WTC11 (cell line): Measurements from ENCODE around the gene F8. TPM values are rescaled to one million over a fixed set of nuclear protein-coding genes. Genes with fewer than 3 reads are reported as not detected.

ENCODE experiments used
- ATAC-seq: fragments of 200-7000 bp; cut with Tn5 transposase; 2 replicates; pipeline ENCODE4 v1.10.0; 2021; ENCODE audit warnings: mild to moderate bottlenecking, moderate library complexity
- CTCF ChIA-PET: fragments of 300-600 bp; sonication (Branson Sonifier 250); formaldehyde crosslinking; loops from one replicate; lab custom pipeline; 2021; ENCODE audit warnings: antibody characterized with exemption; lab: Charles Lee
- POLR2A ChIA-PET: fragments of 350-600 bp; sonication (Branson Sonifier 250); formaldehyde crosslinking; loops from one replicate; lab custom pipeline; 2021; ENCODE audit warnings: antibody characterized with exemption; lab: Charles Lee
- DNase-seq: peaks from one replicate; pipeline ENCODE4 v3.0.0; 2021; ENCODE audit warnings: low spot score
- H3K27ac Mint-ChIP-seq: 2 replicates; pipeline ENCODE4 v1.8.0; 2021; ENCODE audit warnings: mixed read lengths
- H3K27me3 Mint-ChIP-seq: 2 replicates; pipeline ENCODE4 v1.8.0; 2021; ENCODE audit warnings: low read depth, mild to moderate bottlenecking, moderate library complexity, mixed read lengths
- H3K36me3 Mint-ChIP-seq: 2 replicates; pipeline ENCODE4 v1.8.0; 2021; ENCODE audit warnings: mixed read lengths
- H3K4me1 Mint-ChIP-seq: 2 replicates; pipeline ENCODE4 v1.8.0; 2022; ENCODE audit warnings: mixed read lengths
- H3K4me3 Mint-ChIP-seq: 2 replicates; pipeline ENCODE4 v1.8.0; 2021; ENCODE audit warnings: mild to moderate bottlenecking, moderate library complexity, mixed read lengths
- H3K9me3 Mint-ChIP-seq: 2 replicates; pipeline ENCODE4 v1.8.0; 2021; ENCODE audit warnings: mixed read lengths
- ATF1 ChIP-seq: sonication (generic); formaldehyde crosslinking; IDR thresholded peaks from 2 replicates; pipeline ENCODE4 v1.8.1; 2023; ENCODE audit warnings: mild to moderate bottlenecking, moderate library complexity, missing genetic modification reagents
- CBFB ChIP-seq: sonication (generic); formaldehyde crosslinking; IDR thresholded peaks from 2 replicates; pipeline ENCODE4 v1.8.1; 2022; ENCODE audit warnings: mild to moderate bottlenecking, low read depth, missing genetic modification reagents
- GABPB1 ChIP-seq: sonication (generic); formaldehyde crosslinking; IDR thresholded peaks from 2 replicates; pipeline ENCODE4 v1.8.1; 2023; ENCODE audit warnings: mild to moderate bottlenecking, missing genetic modification reagents
- GTF2I ChIP-seq: fragments of 250-450 bp; sonication (Bioruptor Pico); conservative IDR thresholded peaks from 2 replicates; pipeline ENCODE4 v1.4.0; 2021; ENCODE audit warnings: mild to moderate bottlenecking
- IRF2 ChIP-seq: sonication (generic); formaldehyde crosslinking; IDR thresholded peaks from 2 replicates; pipeline ENCODE4 v1.8.0; 2022; ENCODE audit warnings: low read depth, missing genetic modification reagents, borderline replicate concordance
- JUN ChIP-seq: sonication (generic); formaldehyde crosslinking; IDR thresholded peaks from 2 replicates; pipeline ENCODE4 v1.8.0; 2023; ENCODE audit warnings: mild to moderate bottlenecking, missing genetic modification reagents
- KAT7 ChIP-seq: sonication (generic); formaldehyde crosslinking; IDR thresholded peaks from 2 replicates; pipeline ENCODE4 v1.8.1; 2023; ENCODE audit warnings: missing genetic modification reagents, mild to moderate bottlenecking, borderline replicate concordance
- NFE2L1 ChIP-seq: sonication (generic); formaldehyde crosslinking; IDR thresholded peaks from 2 replicates; pipeline ENCODE4 v1.8.1; 2023; ENCODE audit warnings: missing genetic modification reagents
- SMAD4 ChIP-seq: sonication (generic); formaldehyde crosslinking; IDR thresholded peaks from 2 replicates; pipeline ENCODE4 v1.8.0; 2022; ENCODE audit warnings: mild to moderate bottlenecking, missing genetic modification reagents
- SP1 ChIP-seq: sonication (generic); formaldehyde crosslinking; conservative IDR thresholded peaks from 2 replicates; pipeline ENCODE4 v1.8.1; 2022; ENCODE audit warnings: missing genetic modification reagents
- STAT6 ChIP-seq: sonication (generic); formaldehyde crosslinking; conservative IDR thresholded peaks from 2 replicates; pipeline ENCODE4 v1.8.1; 2023; ENCODE audit warnings: mild to moderate bottlenecking, low read depth, missing genetic modification reagents, moderate library complexity
- TP53 ChIP-seq: sonication (generic); formaldehyde crosslinking; IDR thresholded peaks from 2 replicates; pipeline ENCODE4 v1.8.1; 2023; ENCODE audit warnings: mild to moderate bottlenecking, missing genetic modification reagents
- ZNF138 ChIP-seq: sonication (generic); formaldehyde crosslinking; conservative IDR thresholded peaks from 2 replicates; pipeline ENCODE4 v1.8.1; 2022; ENCODE audit warnings: mild to moderate bottlenecking, moderate library complexity, missing genetic modification reagents
- ZNF219 ChIP-seq: sonication (generic); formaldehyde crosslinking; IDR thresholded peaks from 2 replicates; pipeline ENCODE4 v1.8.0; 2023; ENCODE audit warnings: missing genetic modification reagents, mild to moderate bottlenecking, borderline replicate concordance
- ZNF396 ChIP-seq: fragments of 250-450 bp; sonication (Bioruptor Pico); IDR thresholded peaks from 2 replicates; pipeline ENCODE4 v1.8.0; 2021; ENCODE audit warnings: mild to moderate bottlenecking, moderate library complexity, borderline replicate concordance
- ZNF416 ChIP-seq: fragments of 250-450 bp; sonication (Bioruptor Pico); IDR thresholded peaks from 2 replicates; pipeline ENCODE4 v1.9.0; 2021; ENCODE audit warnings: mild to moderate bottlenecking, inconsistent platforms
- total RNA-seq: library from RNA; stranded (reverse); gene quantifications from 3 replicates; pipeline ENCODE4 v1.2.3, GENCODE V29; 2021
- TF ChIP-seq, protein P1 (sequence below): sonication (generic); formaldehyde crosslinking; IDR thresholded peaks from 2 replicates; pipeline ENCODE4 v1.8.1; 2022; ENCODE audit warnings: mild to moderate bottlenecking, missing genetic modification reagents, moderate library complexity, borderline replicate concordance
- TF ChIP-seq, protein P2 (sequence below): sonication (generic); formaldehyde crosslinking; IDR thresholded peaks from 2 replicates; pipeline ENCODE4 v1.8.0; 2022; ENCODE audit warnings: mild to moderate bottlenecking, missing genetic modification reagents
- TF ChIP-seq, protein P3 (sequence below): sonication (generic); formaldehyde crosslinking; IDR thresholded peaks from 2 replicates; pipeline ENCODE4 v1.8.1; 2023; ENCODE audit warnings: mild to moderate bottlenecking, missing genetic modification reagents, moderate library complexity
- TF ChIP-seq, protein P4 (sequence below): fragments of 250-450 bp; sonication (Bioruptor Pico); conservative IDR thresholded peaks from 2 replicates; pipeline ENCODE4 v1.9.0; 2021; ENCODE audit warnings: mild to moderate bottlenecking
- TF ChIP-seq, protein P5 (sequence below): fragments of 250-450 bp; sonication (Bioruptor Pico); IDR thresholded peaks from 2 replicates; pipeline ENCODE4 v1.9.0; 2021; ENCODE audit warnings: mild to moderate bottlenecking, borderline replicate concordance

The F8 gene
- total RNA-seq, 1 experiment from 2014 or later: 1.6 TPM

- ChIA-PET POLR2A (no interaction called here), CTCF (no interaction called here)
- Mint-ChIP-seq H3K4me3 (no peak overlapping the region), H3K27ac (no peak overlapping the region), H3K36me3 (peaks cover 10% of the 10 kb centered on the region), H3K27me3 (no peaks in the 10 kb centered on the region), H3K9me3 (peaks cover 14% of the 10 kb centered on the region), H3K4me1 (peaks cover 24% of the 10 kb centered on the region)
- ATAC-seq (no peak), DNase-seq (no peak)
- TF ChIP-seq, protein P1, sequence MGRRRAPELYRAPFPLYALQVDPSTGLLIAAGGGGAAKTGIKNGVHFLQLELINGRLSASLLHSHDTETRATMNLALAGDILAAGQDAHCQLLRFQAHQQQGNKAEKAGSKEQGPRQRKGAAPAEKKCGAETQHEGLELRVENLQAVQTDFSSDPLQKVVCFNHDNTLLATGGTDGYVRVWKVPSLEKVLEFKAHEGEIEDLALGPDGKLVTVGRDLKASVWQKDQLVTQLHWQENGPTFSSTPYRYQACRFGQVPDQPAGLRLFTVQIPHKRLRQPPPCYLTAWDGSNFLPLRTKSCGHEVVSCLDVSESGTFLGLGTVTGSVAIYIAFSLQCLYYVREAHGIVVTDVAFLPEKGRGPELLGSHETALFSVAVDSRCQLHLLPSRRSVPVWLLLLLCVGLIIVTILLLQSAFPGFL (CRISPR knock-in tag): no peak
- TF ChIP-seq ZNF396 (CRISPR knock-in tag) (no peak), GTF2I (no peak), ZNF219 (CRISPR knock-in tag) (no peak), ATF1 (CRISPR knock-in tag) (no peak), KAT7 (no peak), CBFB (CRISPR knock-in tag) (no peak), GABPB1 (CRISPR knock-in tag) (no peak), SP1 (CRISPR knock-in tag) (no peak)
- TF ChIP-seq, protein P2, sequence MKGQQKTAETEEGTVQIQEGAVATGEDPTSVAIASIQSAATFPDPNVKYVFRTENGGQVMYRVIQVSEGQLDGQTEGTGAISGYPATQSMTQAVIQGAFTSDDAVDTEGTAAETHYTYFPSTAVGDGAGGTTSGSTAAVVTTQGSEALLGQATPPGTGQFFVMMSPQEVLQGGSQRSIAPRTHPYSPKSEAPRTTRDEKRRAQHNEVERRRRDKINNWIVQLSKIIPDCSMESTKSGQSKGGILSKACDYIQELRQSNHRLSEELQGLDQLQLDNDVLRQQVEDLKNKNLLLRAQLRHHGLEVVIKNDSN (CRISPR knock-in tag): no peak
- TF ChIP-seq, protein P3, sequence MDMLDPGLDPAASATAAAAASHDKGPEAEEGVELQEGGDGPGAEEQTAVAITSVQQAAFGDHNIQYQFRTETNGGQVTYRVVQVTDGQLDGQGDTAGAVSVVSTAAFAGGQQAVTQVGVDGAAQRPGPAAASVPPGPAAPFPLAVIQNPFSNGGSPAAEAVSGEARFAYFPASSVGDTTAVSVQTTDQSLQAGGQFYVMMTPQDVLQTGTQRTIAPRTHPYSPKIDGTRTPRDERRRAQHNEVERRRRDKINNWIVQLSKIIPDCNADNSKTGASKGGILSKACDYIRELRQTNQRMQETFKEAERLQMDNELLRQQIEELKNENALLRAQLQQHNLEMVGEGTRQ (CRISPR knock-in tag): no peak
- TF ChIP-seq, protein P4, sequence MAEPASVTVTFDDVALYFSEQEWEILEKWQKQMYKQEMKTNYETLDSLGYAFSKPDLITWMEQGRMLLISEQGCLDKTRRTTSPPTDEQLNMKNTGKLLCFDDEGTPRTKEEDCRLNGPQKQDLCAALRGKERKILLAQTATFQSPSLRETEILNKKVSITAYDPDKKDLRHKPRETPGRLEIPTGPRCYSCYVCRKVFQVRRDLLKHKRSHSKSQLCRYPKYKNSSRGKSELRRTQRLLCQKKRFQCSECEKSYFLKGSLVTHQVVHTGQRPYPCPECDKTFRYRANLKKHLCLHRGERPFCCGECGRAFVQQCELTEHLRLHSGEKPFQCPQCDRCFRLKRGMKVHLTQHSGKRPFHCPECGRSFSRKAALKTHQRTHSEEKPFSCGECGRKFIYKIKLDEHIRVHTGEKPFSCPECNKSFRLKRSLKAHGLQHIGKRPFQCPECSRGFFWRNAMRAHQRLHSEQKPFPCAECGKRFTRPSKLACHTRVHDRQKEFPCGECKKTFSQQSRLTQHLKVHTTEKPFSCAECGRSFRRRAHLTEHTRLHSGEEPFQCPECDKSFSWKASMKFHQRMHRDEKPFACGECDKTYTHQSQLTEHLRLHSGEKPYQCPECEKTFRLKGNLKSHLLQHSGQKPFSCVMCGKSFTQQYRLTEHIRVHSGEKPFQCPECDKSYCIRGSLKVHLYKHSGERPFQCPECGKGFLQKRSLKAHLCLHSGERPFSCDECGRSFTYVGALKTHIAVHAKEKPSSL (CRISPR knock-in tag): no peak
These were observed 208.7 kb downstream of the F8 start for GRCh38 chrX:154813801-154814200.

DNA sequence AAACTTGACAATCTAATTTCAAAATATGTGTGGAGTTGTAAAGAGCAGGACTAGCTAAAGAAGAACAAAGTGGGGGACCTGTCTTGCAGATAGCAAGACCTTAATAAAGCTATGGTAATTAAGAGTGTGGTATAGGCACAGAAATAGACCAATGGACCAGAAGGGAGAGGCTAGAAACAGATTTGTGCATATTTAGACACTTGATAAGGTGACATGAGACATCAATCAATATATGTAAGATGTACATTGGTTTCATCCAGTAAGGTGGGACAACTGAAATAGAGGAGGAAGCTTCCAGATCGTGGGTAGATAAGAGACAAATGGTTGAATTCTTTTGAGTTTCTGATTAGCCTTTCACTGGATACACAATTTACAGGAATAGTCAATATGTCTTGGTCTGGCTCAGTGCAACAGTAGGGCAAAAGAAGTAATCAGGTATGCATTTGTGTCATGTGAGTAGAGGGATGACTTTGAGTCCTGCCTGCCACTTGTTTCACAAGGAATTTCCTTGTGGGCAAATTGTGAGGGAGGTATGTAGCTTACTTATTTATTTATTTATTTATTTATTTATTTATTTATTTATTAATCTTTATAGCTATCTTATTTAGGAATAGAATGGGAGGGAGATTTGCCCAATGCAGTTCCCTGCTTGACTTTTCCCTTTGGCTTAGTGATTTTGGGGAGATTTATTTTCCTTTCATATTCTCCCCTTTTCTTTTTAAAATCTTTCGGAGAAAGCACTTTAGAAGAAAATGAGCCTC lies 210.0 kb downstream of the F8 start:
- DNase-seq (no peak), ATAC-seq (no peak)
- Mint-ChIP-seq H3K36me3 (peaks cover 15% of the 10 kb centered on the region), H3K4me3 (no peak overlapping the region), H3K4me1 (peaks cover 22% of the 10 kb centered on the region), H3K9me3 (peaks cover 27% of the 10 kb centered on the region), H3K27me3 (peaks cover 9% of the 10 kb centered on the region; the same call in 1 of the 2 replicates), H3K27ac (no peak overlapping the region)
- ChIA-PET POLR2A (no interaction called here), CTCF (no interaction called here)
- TF ChIP-seq, protein P5, sequence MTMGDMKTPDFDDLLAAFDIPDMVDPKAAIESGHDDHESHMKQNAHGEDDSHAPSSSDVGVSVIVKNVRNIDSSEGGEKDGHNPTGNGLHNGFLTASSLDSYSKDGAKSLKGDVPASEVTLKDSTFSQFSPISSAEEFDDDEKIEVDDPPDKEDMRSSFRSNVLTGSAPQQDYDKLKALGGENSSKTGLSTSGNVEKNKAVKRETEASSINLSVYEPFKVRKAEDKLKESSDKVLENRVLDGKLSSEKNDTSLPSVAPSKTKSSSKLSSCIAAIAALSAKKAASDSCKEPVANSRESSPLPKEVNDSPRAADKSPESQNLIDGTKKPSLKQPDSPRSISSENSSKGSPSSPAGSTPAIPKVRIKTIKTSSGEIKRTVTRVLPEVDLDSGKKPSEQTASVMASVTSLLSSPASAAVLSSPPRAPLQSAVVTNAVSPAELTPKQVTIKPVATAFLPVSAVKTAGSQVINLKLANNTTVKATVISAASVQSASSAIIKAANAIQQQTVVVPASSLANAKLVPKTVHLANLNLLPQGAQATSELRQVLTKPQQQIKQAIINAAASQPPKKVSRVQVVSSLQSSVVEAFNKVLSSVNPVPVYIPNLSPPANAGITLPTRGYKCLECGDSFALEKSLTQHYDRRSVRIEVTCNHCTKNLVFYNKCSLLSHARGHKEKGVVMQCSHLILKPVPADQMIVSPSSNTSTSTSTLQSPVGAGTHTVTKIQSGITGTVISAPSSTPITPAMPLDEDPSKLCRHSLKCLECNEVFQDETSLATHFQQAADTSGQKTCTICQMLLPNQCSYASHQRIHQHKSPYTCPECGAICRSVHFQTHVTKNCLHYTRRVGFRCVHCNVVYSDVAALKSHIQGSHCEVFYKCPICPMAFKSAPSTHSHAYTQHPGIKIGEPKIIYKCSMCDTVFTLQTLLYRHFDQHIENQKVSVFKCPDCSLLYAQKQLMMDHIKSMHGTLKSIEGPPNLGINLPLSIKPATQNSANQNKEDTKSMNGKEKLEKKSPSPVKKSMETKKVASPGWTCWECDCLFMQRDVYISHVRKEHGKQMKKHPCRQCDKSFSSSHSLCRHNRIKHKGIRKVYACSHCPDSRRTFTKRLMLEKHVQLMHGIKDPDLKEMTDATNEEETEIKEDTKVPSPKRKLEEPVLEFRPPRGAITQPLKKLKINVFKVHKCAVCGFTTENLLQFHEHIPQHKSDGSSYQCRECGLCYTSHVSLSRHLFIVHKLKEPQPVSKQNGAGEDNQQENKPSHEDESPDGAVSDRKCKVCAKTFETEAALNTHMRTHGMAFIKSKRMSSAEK (CRISPR knock-in tag): no peak
- TF ChIP-seq ZNF138 (CRISPR knock-in tag): no peak
- TF ChIP-seq TP53: no peak
- no peak for TF ChIP-seq ZNF416 (CRISPR knock-in tag)
- no peak for TF ChIP-seq KAT7
- TF ChIP-seq SMAD4 (CRISPR knock-in tag): no peak
- TF ChIP-seq NFE2L1 (CRISPR knock-in tag): no peak
- TF ChIP-seq IRF2 (CRISPR knock-in tag): no peak
- no peak for TF ChIP-seq JUN
- TF ChIP-seq STAT6: no peak
- no peak for TF ChIP-seq CBFB (CRISPR knock-in tag)
